ENCODE results near the gene ZDHHC7.

The ZDHHC7 gene

GRCh38 chr16:85018529-85019236, 7.3 kb upstream of the ZDHHC7 start:
- DNase-seq (ENCODE audit: low read depth), result no peak

GRCh38 chr16:85017633-85018032, 6.3 kb upstream of the ZDHHC7 start:
- no peak for DNase-seq (ENCODE audit: low read depth)

GRCh38 chr16:85017151-85017550, 5.8 kb upstream of the ZDHHC7 start:
- DNase-seq (ENCODE audit: low read depth), result no peak

- DNase-seq (ENCODE audit: low read depth), result no peak
Measured at GRCh38 chr16:85015481-85016187, 4.3 kb upstream of the ZDHHC7 start.

- DNase-seq (ENCODE audit: low read depth), result no peak
Measured at GRCh38 chr16:85014311-85014710, 3.0 kb upstream of the ZDHHC7 start.

GRCh38 chr16:85011846-85012284, 530 bp upstream of the ZDHHC7 start:
- no peak for DNase-seq (ENCODE audit: low read depth)

- DNase-seq (ENCODE audit: low read depth), result no peak
Measured at GRCh38 chr16:85010446-85010930, 847 bp downstream of the ZDHHC7 start.

- no peak for DNase-seq (ENCODE audit: low read depth)
Measured at GRCh38 chr16:85008271-85008670, 3.1 kb downstream of the ZDHHC7 start.

- DNase-seq (ENCODE audit: low read depth), result no peak
Measured at GRCh38 chr16:85007496-85008214, 3.7 kb downstream of the ZDHHC7 start.

GRCh38 chr16:85006639-85007038, 4.7 kb downstream of the ZDHHC7 start:
- no peak for DNase-seq (ENCODE audit: low read depth)

GRCh38 chr16:85005285-85006069, 5.9 kb downstream of the ZDHHC7 start:
- no peak for DNase-seq (ENCODE audit: low read depth)

- no peak for DNase-seq (ENCODE audit: low read depth)
Measured at GRCh38 chr16:85004587-85005205, 6.6 kb downstream of the ZDHHC7 start.

- no peak for DNase-seq (ENCODE audit: low read depth)
Measured at GRCh38 chr16:85003725-85004586, 7.4 kb downstream of the ZDHHC7 start.

- DNase-seq (ENCODE audit: low read depth), result no peak
Measured at GRCh38 chr16:85003076-85003475, 8.3 kb downstream of the ZDHHC7 start.

- DNase-seq (ENCODE audit: low read depth), result no peak
Measured at GRCh38 chr16:85002608-85003007, 8.7 kb downstream of the ZDHHC7 start.

- no peak for DNase-seq (ENCODE audit: low read depth)
Measured at GRCh38 chr16:85002099-85002541, 9.2 kb downstream of the ZDHHC7 start.

GRCh38 chr16:84999857-85000480, 11.4 kb downstream of the ZDHHC7 start:
- no peak for DNase-seq (ENCODE audit: low read depth)

- no peak for DNase-seq (ENCODE audit: low read depth)
Measured at GRCh38 chr16:84999200-84999599, 12.1 kb downstream of the ZDHHC7 start.

- no peak for DNase-seq (ENCODE audit: low read depth)
Measured at GRCh38 chr16:84996365-84996764, 15.0 kb downstream of the ZDHHC7 start.

- no peak for DNase-seq (ENCODE audit: low read depth)
Measured at GRCh38 chr16:84995663-84996062, 15.7 kb downstream of the ZDHHC7 start.
